RWPE2 (cell line): ENCODE measurements around the gene MITF.

Experiments used
- ATAC-seq: fragments of 200-7000 bp; cut with Tn5 transposase; 3 replicates; pipeline ENCODE4 v1.9.1; 2021; ENCODE audit warnings: low read depth
- DNase-seq: peaks from one replicate; pipeline ENCODE4 v3.0.0-alpha.2; 2020; ENCODE audit warnings: low spot score
- H3K27ac ChIP-seq: fragments of 450-650 bp; 2 replicates; pipeline ENCODE4 v1.5.1; 2017; ENCODE audit warnings: mild to moderate bottlenecking; ENCODE audit not compliant: poor library complexity, severe bottlenecking
- H3K27me3 ChIP-seq: fragments of 250-450 bp; sonication (Bioruptor Pico); 2 replicates; pipeline ENCODE4 v1.5.1; 2021; ENCODE audit warnings: mild to moderate bottlenecking, moderate library complexity; ENCODE audit not compliant: insufficient read depth, poor library complexity, severe bottlenecking
- H3K36me3 ChIP-seq: fragments of 250-450 bp; sonication (Bioruptor Pico); 2 replicates; pipeline ENCODE4 v1.5.1; 2020; ENCODE audit warnings: low read depth, mild to moderate bottlenecking, moderate library complexity
- H3K4me1 ChIP-seq: fragments of 250-450 bp; sonication (Bioruptor Pico); 2 replicates; pipeline ENCODE4 v1.5.1; 2021; ENCODE audit warnings: mild to moderate bottlenecking, moderate library complexity; ENCODE audit not compliant: insufficient read depth, poor library complexity, severe bottlenecking
- H3K4me3 ChIP-seq: fragments of 250-450 bp; sonication (Bioruptor Pico); 2 replicates; pipeline ENCODE4 v1.5.1; 2021; ENCODE audit warnings: mild to moderate bottlenecking, moderate library complexity; ENCODE audit not compliant: severe bottlenecking
- H3K9me3 ChIP-seq: fragments of 250-450 bp; sonication (Bioruptor Pico); 2 replicates; pipeline ENCODE4 v1.5.1; 2021; ENCODE audit warnings: mild to moderate bottlenecking, moderate library complexity; ENCODE audit not compliant: severe bottlenecking
- CTCF ChIP-seq: fragments of 450-650 bp; IDR thresholded peaks from one replicate; pipeline ENCODE4 v1.5.1; 2017; ENCODE audit warnings: mild to moderate bottlenecking, moderate library complexity; ENCODE audit not compliant: poor library complexity, severe bottlenecking

MITF gene

GRCh38 chr3:69868841-69869420 is 129.7 kb downstream of the MITF start:
- H3K9me3 ChIP-seq = no peaks in the 10 kb centered on the region
- ATAC-seq = no peak
- no peaks in the 10 kb centered on the region for H3K27me3 ChIP-seq
- DNase-seq = no peak
- peaks cover 41% of the 10 kb centered on the region for H3K4me1 ChIP-seq
- H3K27ac ChIP-seq = peak overlapping the region; percentile 86
- no peaks in the 10 kb centered on the region for H3K36me3 ChIP-seq
- H3K4me3 ChIP-seq = no peak overlapping the region
- no peak for TF ChIP-seq CTCF

GRCh38 chr3:69869643-69870042 is 130.4 kb downstream of the MITF start:
- no peak overlapping the region for H3K4me3 ChIP-seq
- peaks cover 38% of the 10 kb centered on the region for H3K4me1 ChIP-seq
- no peak for DNase-seq
- H3K36me3 ChIP-seq = no peaks in the 10 kb centered on the region
- H3K9me3 ChIP-seq = no peaks in the 10 kb centered on the region
- TF ChIP-seq CTCF = no peak
- H3K27me3 ChIP-seq = no peaks in the 10 kb centered on the region
- peak overlapping the region; percentile 86 for H3K27ac ChIP-seq
- no peak; the same call in 2 of the 3 replicates for ATAC-seq

DNA sequence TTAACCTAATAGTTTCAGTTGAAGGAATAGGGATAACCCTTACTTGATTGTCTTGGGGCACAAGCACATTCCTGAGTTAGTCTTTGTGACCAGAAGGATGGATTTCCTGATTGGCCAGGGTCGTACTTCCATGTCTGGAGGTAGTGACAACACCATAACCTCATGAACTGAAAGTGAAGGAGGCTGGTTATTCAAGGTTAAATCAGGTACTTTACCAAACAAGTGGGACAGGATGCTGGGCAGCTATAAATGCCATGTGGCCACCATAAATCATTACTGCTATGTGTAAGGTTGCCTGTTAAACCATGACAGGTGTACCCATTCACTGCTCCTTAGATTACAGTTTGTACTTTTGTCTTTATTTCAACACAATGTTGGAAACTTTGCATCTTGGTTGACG is 132.0 kb downstream of the MITF start:
- no peak for TF ChIP-seq CTCF
- ATAC-seq = no peak

GRCh38 chr3:69871868-69872267 is 132.6 kb downstream of the MITF start:
- Histone ChIP-seq H3K4me1 (peaks cover 20% of the 10 kb centered on the region), H3K36me3 (no peaks in the 10 kb centered on the region), H3K9me3 (no peaks in the 10 kb centered on the region), H3K27me3 (no peaks in the 10 kb centered on the region), H3K4me3 (no peak overlapping the region), H3K27ac (no peak overlapping the region)
- DNase-seq (no peak), ATAC-seq (no peak)
- no peak for TF ChIP-seq CTCF

More for the DNA sequence above, 132.0 kb downstream of the MITF start:
- Histone ChIP-seq H3K36me3 (no peaks in the 10 kb centered on the region), H3K4me3 (no peak overlapping the region), H3K27ac (no peak overlapping the region), H3K27me3 (no peaks in the 10 kb centered on the region), H3K9me3 (no peaks in the 10 kb centered on the region), H3K4me1 (peaks cover 27% of the 10 kb centered on the region)
- DNase-seq = no peak

DNA sequence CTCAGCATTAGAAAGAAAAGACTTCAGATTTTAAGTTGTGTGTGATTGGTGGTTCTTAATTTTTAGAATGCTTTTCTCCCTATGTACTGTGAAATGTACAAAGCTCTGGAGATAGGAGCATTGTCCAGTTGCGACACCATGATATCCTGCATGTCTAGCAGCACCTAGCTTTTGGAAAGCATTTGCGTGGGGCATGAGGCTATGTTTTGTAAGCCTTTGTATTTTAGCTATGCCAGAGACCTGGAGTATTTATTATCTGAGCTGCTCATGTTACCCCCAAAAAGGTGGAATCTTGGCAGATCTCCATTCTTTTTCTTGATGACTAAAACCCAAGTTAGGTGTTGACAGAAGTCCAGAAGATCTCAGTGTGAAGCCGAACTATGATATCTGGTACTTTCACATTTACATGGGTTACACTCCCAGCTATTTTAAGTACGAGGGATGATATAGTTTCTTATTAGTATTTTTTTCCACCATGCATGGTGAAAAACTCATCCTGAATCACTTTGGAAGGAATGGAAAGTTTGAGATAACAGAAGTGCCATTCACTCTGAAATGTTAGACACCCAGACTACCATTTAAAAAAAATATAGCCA is 133.6 kb downstream of the MITF start:
- no peaks in the 10 kb centered on the region for H3K9me3 ChIP-seq
- ATAC-seq = no peak
- no peaks in the 10 kb centered on the region for H3K36me3 ChIP-seq
- no peak overlapping the region for H3K27ac ChIP-seq
- H3K4me1 ChIP-seq = peaks cover 10% of the 10 kb centered on the region
- H3K4me3 ChIP-seq = no peak overlapping the region
- H3K27me3 ChIP-seq = no peaks in the 10 kb centered on the region
- DNase-seq = no peak
- TF ChIP-seq CTCF = no peak
